Stimulated activated effector memory CD8-positive, alpha-beta T cell treated with anti-CD3 and anti-CD28 coated beads, Interleukin-12 subunit alpha, Interleukin-12 subunit beta, amount 100 ng/mL, for 72 hours (primary cell): Measurements from ENCODE around the gene GLS.
"Not testable (repeated sequence)": the region's sequence is repeated elsewhere in the genome, so short reads cannot be mapped to it uniquely, and the experiment has no call there.

Experiments used
- ATAC-seq: fragments of 150-1000 bp; cut with Tn5 transposase; 2 replicates; pipeline ENCODE4 v1.10.0; 2021
- DNase-seq, 2 donors: peaks; one replicate each; pipeline ENCODE4 v3.0.0; 2021 to 2022; ENCODE audit warnings: low spot score in 2 of 2
- H3K27ac Mint-ChIP-seq: one replicate; pipeline ENCODE4 v1.8.0; 2022; ENCODE audit warnings: mild to moderate bottlenecking, mixed read lengths
- H3K36me3 Mint-ChIP-seq: one replicate; pipeline ENCODE4 v1.8.0; 2022; ENCODE audit warnings: mild to moderate bottlenecking, mixed read lengths
- H3K4me1 Mint-ChIP-seq: one replicate; pipeline ENCODE4 v1.8.0; 2022; ENCODE audit warnings: mixed read lengths
- H3K4me3 Mint-ChIP-seq: one replicate; pipeline ENCODE4 v1.8.0; 2022; ENCODE audit warnings: mild to moderate bottlenecking, mixed read lengths
- H3K9me3 Mint-ChIP-seq: one replicate; pipeline ENCODE4 v1.8.0; 2022; ENCODE audit warnings: mixed read lengths

The GLS gene

DNA sequence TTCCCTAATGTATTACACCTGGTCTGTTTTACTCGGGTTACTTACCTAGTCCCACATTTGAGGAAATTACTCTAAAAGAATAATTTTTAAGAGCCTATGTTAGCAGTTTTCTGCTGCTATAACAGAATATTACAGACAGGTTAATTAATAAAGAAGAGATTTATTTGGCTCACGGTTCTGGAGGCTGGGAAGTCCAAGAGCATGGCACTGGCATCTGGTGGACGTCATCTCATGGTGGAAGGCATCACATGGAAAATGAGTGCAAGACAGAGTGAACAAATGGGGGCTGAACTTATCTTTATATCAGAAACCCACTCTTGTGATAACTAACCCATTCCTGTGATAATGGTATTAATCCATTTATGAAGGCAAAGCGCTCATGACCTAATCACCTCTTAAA is 12.8 kb upstream of the GLS start:
- Mint-ChIP-seq H3K27ac (no peak overlapping the region), H3K9me3 (no peaks in the 10 kb centered on the region), H3K36me3 (no peaks in the 10 kb centered on the region), H3K4me3 (no peak overlapping the region), H3K4me1 (peaks cover 9% of the 10 kb centered on the region)
- no peak for ATAC-seq
- no peak for DNase-seq

DNA sequence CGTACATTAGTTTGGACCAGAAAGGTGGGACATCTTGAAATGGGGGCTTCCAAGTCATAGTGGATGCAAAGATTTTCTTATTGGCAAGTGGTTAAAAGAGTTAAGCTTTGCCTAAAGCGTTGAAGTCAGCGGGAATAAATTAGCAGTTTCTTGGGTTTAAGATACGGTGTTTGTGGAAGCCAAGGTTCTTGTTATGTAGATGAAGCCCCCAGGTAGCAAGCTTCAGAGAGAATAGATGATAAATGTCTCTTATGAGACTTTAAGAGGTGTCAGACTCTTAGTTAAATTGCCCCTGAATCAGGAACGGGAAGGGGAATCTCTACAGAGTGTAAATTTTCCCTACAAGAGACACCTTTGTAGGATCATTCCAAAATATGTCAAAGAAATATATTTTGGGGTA is 10.9 kb upstream of the GLS start:
- no peak for DNase-seq
- Mint-ChIP-seq H3K36me3 (no peaks in the 10 kb centered on the region), H3K9me3 (no peaks in the 10 kb centered on the region), H3K4me3 (no peak overlapping the region), H3K27ac (no peak overlapping the region), H3K4me1 (no peaks in the 10 kb centered on the region)
- ATAC-seq, result no peak

- H3K4me1 Mint-ChIP-seq, H3K27ac Mint-ChIP-seq, H3K36me3 Mint-ChIP-seq, DNase-seq, ATAC-seq, H3K9me3 Mint-ChIP-seq, H3K4me3 Mint-ChIP-seq: not testable (repeated sequence)
Observed at GRCh38 chr2:190873451-190873850, 7.2 kb upstream of the GLS start.

- DNase-seq, result no peak
- no peak for ATAC-seq
- H3K9me3 Mint-ChIP-seq, result no peaks in the 10 kb centered on the region
- peaks cover 8% of the 10 kb centered on the region for H3K4me1 Mint-ChIP-seq
- H3K4me3 Mint-ChIP-seq, result peak overlapping the region; percentile 52
- peaks cover 9% of the 10 kb centered on the region for H3K36me3 Mint-ChIP-seq
- peak overlapping the region; percentile 74 for H3K27ac Mint-ChIP-seq
Observed at GRCh38 chr2:190875891-190876290, 4.7 kb upstream of the GLS start.

- ATAC-seq, result no peak
- DNase-seq, result no peak
- peaks cover 16% of the 10 kb centered on the region for H3K36me3 Mint-ChIP-seq
- no peak overlapping the region for H3K27ac Mint-ChIP-seq
- H3K4me3 Mint-ChIP-seq, result no peak overlapping the region
- H3K4me1 Mint-ChIP-seq, result peaks cover 10% of the 10 kb centered on the region
- no peaks in the 10 kb centered on the region for H3K9me3 Mint-ChIP-seq
Observed at GRCh38 chr2:190876631-190877030, 4.0 kb upstream of the GLS start.

- ATAC-seq (no peak), DNase-seq (no peak)
- peaks cover 24% of the 10 kb centered on the region for H3K36me3 Mint-ChIP-seq
- no peak overlapping the region for H3K4me3 Mint-ChIP-seq
- peaks cover 14% of the 10 kb centered on the region for H3K4me1 Mint-ChIP-seq
- H3K27ac Mint-ChIP-seq, result no peak overlapping the region
- no peaks in the 10 kb centered on the region for H3K9me3 Mint-ChIP-seq
Observed at GRCh38 chr2:190877436-190877835, 3.2 kb upstream of the GLS start.

GRCh38 chr2:190879474-190880377 is 895 bp upstream of the GLS start:
- ATAC-seq (peak; percentile 6), DNase-seq (no peak)
- peaks cover 24% of the 10 kb centered on the region for H3K4me1 Mint-ChIP-seq
- no peaks in the 10 kb centered on the region for H3K9me3 Mint-ChIP-seq
- H3K27ac Mint-ChIP-seq, result peak overlapping the region; percentile 100
- peaks cover 47% of the 10 kb centered on the region for H3K36me3 Mint-ChIP-seq
- peak overlapping the region; percentile 95 for H3K4me3 Mint-ChIP-seq

DNA sequence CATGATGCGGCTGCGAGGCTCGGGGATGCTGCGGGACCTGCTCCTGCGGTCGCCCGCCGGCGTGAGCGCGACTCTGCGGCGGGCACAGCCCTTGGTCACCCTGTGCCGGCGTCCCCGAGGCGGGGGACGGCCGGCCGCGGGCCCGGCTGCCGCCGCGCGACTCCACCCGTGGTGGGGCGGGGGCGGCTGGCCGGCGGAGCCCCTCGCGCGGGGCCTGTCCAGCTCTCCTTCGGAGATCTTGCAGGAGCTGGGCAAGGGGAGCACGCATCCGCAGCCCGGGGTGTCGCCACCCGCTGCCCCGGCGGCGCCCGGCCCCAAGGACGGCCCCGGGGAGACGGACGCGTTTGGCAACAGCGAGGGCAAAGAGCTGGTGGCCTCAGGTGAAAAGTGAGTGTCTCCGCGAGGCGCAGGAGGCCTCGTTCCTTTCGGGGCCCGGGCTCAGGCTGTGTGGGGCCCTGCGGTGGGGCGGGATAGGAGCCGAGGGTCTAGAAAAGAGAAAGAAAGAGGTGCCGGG is 520 bp downstream of the GLS start:
- H3K4me1 Mint-ChIP-seq, result peaks cover 24% of the 10 kb centered on the region
- peaks cover 61% of the 10 kb centered on the region for H3K36me3 Mint-ChIP-seq
- no peak for ATAC-seq
- DNase-seq, result no peak
- peak overlapping the region; percentile 95 for H3K4me3 Mint-ChIP-seq
- H3K9me3 Mint-ChIP-seq, result no peaks in the 10 kb centered on the region
- H3K27ac Mint-ChIP-seq, result peak overlapping the region; percentile 100

- Mint-ChIP-seq H3K4me3 (peak overlapping the region; percentile 95), H3K4me1 (peaks cover 24% of the 10 kb centered on the region), H3K9me3 (no peaks in the 10 kb centered on the region), H3K27ac (peak overlapping the region; percentile 100), H3K36me3 (peaks cover 68% of the 10 kb centered on the region)
- ATAC-seq (peak; percentile 63), DNase-seq (peak; percentile 68 to 87)
Observed at GRCh38 chr2:190881598-190882410, 1.2 kb downstream of the GLS start.

GRCh38 chr2:190882411-190882766 is 1.8 kb downstream of the GLS start:
- Mint-ChIP-seq H3K4me3 (peak overlapping the region; percentile 95), H3K9me3 (no peaks in the 10 kb centered on the region), H3K4me1 (peaks cover 24% of the 10 kb centered on the region), H3K27ac (peak overlapping the region; percentile 100), H3K36me3 (peaks cover 74% of the 10 kb centered on the region)
- DNase-seq (no peak), ATAC-seq (no peak)

GRCh38 chr2:190882856-190883582 is 2.4 kb downstream of the GLS start:
- peaks cover 30% of the 10 kb centered on the region for H3K4me1 Mint-ChIP-seq
- peak overlapping the region; percentile 100 for H3K27ac Mint-ChIP-seq
- H3K36me3 Mint-ChIP-seq, result peaks cover 80% of the 10 kb centered on the region
- no peaks in the 10 kb centered on the region for H3K9me3 Mint-ChIP-seq
- peak overlapping the region; percentile 95 for H3K4me3 Mint-ChIP-seq
- DNase-seq (no peak), ATAC-seq (no peak)

- Mint-ChIP-seq H3K4me1 (peaks cover 51% of the 10 kb centered on the region), H3K36me3 (peaks cover 100% of the 10 kb centered on the region), H3K4me3 (peak overlapping the region; percentile 95)
- H3K9me3 Mint-ChIP-seq, H3K27ac Mint-ChIP-seq, DNase-seq, ATAC-seq: not testable (repeated sequence)
Observed at GRCh38 chr2:190885844-190886243, 5.2 kb downstream of the GLS start.

- ATAC-seq (peak; percentile 76), DNase-seq (no peak)
- peaks cover 57% of the 10 kb centered on the region for H3K4me1 Mint-ChIP-seq
- peaks cover 100% of the 10 kb centered on the region for H3K36me3 Mint-ChIP-seq
- no peak overlapping the region for H3K27ac Mint-ChIP-seq
- peak overlapping the region; percentile 44 for H3K4me3 Mint-ChIP-seq
- H3K9me3 Mint-ChIP-seq, result no peaks in the 10 kb centered on the region
Observed at GRCh38 chr2:190887089-190887488, 6.5 kb downstream of the GLS start.

GRCh38 chr2:190888449-190888848 is 7.8 kb downstream of the GLS start:
- H3K36me3 Mint-ChIP-seq, result peaks cover 100% of the 10 kb centered on the region
- peak overlapping the region; percentile 10 for H3K27ac Mint-ChIP-seq
- no peaks in the 10 kb centered on the region for H3K9me3 Mint-ChIP-seq
- peak overlapping the region; percentile 44 for H3K4me3 Mint-ChIP-seq
- ATAC-seq, result no peak
- peaks cover 62% of the 10 kb centered on the region for H3K4me1 Mint-ChIP-seq
- no peak for DNase-seq
